Transverse colon (tissue), 4 donors: ENCODE results near the gene MRTO4.

Experiments
- CTCF ChIP-seq, 5 experiments: fragments of 200-600 bp in 3 of 5; fragments of 450-650 bp in 2 of 5; sonication (generic) in 3 of 5; IDR thresholded peaks; 1 replicate in 2 of 5; 2 replicates in 3 of 5; pipeline ENCODE4 v1.5.1; 2016 to 2017; ENCODE audit warnings: antibody characterized with exemption in 5 of 5, inconsistent platforms in 3 of 5, mild to moderate bottlenecking in 2 of 5, moderate library complexity in 1 of 5
- EP300 ChIP-seq: sonication (generic); formaldehyde crosslinking; IDR thresholded peaks from one replicate; pipeline ENCODE4 v1.6.1; 2017; ENCODE audit warnings: antibody characterized with exemption, low read depth
- POLR2A ChIP-seq: fragments of 450-650 bp; IDR thresholded peaks from one replicate; pipeline ENCODE4 v1.6.1; 2016; ENCODE audit warnings: antibody characterized with exemption, mild to moderate bottlenecking, moderate library complexity
- POLR2AphosphoS5 ChIP-seq, 3 donors: sonication (generic); formaldehyde crosslinking; IDR thresholded peaks; one replicate each; pipeline ENCODE4 v1.6.1; 2016; ENCODE audit warnings: antibody characterized with exemption in 3 of 3

GRCh38 chr1:19284881-19285280 lies 33.3 kb downstream of the MRTO4 start:
- no peak for TF ChIP-seq CTCF (IDR thresholded peaks at IDR 0.05)
- no peak for TF ChIP-seq POLR2AphosphoS5 (IDR thresholded peaks at IDR 0.05)
- no peak for TF ChIP-seq POLR2A
- no peak for TF ChIP-seq EP300
